Inflammatory macrophage treated with lipopolysaccharide for 1 hour (primary cell): ENCODE data around the gene FHAD1.
"Not testable (repeated sequence)": the region's sequence is repeated elsewhere in the genome, so short reads cannot be mapped to it uniquely, and the experiment has no call there.

ENCODE experiments used
- DNase-seq, 2 donors: peaks; one replicate each; pipeline ENCODE4 v3.0.0-alpha.2; 2020 to 2022

FHAD1 gene

GRCh38 chr1:15380601-15381508 is 133.8 kb downstream of the FHAD1 start:
- no peak for DNase-seq

- no peak for DNase-seq
These were observed 134.8 kb downstream of the FHAD1 start for GRCh38 chr1:15381805-15382204.

DNA sequence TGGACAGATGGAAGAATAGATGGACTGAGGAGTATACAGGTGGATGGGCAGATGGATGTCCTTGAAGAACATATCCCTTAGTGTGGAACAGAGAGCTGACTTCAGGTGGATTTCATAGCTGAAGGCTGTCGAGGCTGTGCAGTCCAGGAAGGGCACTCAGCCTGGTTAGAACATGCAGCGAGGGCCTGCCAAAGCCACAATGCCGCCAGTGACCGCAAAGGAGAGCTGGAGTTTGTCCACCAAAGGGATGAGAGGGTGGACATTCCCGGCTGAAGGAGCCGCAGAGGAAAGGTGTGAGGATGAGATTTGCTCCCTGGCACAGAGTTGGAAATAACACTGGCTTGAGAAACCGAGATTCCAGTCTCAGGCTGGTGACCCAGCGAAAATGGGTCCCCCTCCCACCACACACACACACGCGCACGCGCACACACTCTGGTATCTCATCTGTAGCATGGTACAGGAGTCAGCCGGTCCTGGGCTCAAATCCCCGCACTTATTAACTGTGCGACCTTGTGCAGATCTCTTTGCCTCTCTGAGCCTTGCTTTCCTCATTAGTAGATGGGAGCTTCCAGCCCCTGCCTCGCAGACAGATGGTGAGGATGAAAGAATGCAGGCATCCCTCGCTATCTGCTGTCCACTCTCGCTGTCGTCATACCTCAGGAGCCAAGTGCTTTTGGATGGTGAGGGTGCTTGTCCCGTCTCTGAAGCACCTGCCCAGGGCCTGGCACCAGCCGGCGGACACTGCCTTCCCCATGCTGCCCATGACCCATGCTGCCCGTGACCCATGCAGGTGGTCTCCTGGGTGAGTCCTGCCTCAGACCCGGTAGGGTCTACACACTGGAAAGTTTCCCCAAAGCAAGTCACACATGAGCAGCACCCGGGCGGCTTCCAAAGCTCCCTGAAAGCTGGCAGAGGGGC is 135.8 kb downstream of the FHAD1 start:
- no peak for DNase-seq

- DNase-seq: no peak
These were observed 136.8 kb downstream of the FHAD1 start for GRCh38 chr1:15383810-15384209.

- DNase-seq: peak; percentile 25 to 34
These were observed 137.4 kb downstream of the FHAD1 start for GRCh38 chr1:15384301-15384901.

- DNase-seq: no peak
These were observed 138.4 kb downstream of the FHAD1 start for GRCh38 chr1:15385420-15385819.

DNA sequence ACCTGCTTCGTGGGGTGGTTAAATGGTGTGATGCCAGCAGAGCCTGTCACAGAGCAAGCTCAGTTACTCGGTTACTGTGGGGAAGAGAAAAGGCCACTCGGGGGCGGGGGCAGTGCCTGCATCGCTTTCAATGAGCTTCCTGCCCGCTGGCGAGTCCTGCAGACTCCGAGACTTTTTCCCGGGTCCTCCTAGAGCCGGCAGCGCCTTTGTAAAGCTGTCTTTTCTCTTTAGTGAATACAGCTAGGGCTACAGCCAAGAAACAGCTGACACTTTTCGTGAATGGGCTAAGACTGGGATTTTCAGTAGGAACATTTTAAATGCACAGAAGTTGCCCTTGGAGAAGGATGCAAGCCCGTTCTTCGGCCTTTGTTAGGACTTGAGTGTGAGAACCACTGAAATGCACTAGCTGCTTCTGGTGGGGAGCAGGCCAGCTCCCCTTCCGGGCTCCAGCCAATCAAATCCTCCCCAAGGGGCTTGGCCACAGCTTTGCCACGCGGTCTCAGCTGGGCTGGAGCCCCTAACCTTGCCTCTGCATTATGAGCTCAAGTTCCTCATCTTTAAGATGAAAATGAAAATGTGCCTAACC is 139.2 kb downstream of the FHAD1 start:
- DNase-seq: peak in 1 of 2 donors; percentile 27

- no peak for DNase-seq
These were observed 141.3 kb downstream of the FHAD1 start for GRCh38 chr1:15388201-15388880.

GRCh38 chr1:15389828-15390227 is 142.8 kb downstream of the FHAD1 start:
- DNase-seq: not testable (repeated sequence)

- DNase-seq: no peak
These were observed 143.6 kb downstream of the FHAD1 start for GRCh38 chr1:15390667-15391066.

- no peak for DNase-seq
These were observed 144.3 kb downstream of the FHAD1 start for GRCh38 chr1:15391366-15391765.

DNA sequence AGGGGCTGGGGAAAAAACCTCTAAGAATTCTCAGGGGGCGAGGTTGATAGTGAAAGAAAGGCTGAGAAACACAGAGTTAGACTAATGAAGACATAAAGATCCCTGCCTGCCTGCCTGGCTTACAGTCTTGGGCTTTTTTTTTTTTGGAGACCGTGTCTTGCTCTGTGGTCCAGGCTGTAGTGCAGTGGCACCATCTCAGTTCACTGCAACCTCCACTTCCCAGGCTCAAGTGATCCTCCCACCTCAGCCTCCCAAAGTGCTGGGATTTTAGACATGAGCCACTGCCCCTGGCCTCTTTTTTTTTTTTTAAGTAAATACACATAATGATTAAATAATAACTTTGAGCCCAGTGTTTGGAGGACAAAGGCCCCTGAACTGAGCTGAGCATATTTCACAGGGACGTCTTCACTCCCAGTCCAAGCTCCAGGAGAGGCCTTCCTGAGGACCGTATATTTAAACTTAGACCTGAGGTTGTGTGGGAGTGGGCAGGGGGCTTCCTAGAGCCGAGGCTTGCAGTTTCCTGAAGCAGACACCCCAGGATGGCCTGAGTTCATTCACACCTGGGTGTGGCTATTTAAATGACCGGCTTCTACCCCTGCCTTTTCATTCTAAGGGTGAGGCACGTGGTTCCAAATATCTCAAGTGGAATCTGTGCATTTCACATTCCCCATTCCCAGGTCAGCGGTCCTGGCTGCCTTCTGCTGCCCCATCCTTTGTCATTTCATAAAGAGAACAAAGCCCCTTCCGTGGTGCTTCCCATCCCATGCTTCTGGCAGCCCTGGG is 146.6 kb downstream of the FHAD1 start:
- no peak for DNase-seq

- no peak for DNase-seq
These were observed 147.3 kb downstream of the FHAD1 start for GRCh38 chr1:15394258-15394690.

GRCh38 chr1:15397236-15397635 is 150.2 kb downstream of the FHAD1 start:
- DNase-seq: peak in 1 of 2 donors; percentile 86

GRCh38 chr1:15399710-15400109 is 152.7 kb downstream of the FHAD1 start:
- no peak for DNase-seq

DNA sequence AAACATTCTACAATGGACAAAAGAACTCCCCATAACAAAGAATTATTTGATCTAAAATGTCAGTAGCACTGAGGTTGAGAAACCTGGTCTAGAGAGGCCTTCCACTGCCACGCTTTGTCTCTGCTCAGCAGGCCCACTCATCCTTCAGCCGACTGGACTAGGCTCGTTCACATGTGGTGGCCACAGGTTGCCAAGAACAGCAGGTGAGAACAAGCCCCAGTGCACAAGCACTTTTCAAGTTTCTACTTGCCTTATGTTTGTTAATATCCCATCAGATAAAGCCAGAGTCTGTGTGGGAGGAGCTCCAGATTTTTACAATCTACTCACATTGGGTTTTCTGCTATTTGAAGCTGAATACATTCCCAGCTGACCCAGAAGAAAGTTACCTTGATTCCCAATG is 153.6 kb downstream of the FHAD1 start:
- DNase-seq: no peak

GRCh38 chr1:15401391-15402055 is 154.5 kb downstream of the FHAD1 start:
- DNase-seq: no peak

DNA sequence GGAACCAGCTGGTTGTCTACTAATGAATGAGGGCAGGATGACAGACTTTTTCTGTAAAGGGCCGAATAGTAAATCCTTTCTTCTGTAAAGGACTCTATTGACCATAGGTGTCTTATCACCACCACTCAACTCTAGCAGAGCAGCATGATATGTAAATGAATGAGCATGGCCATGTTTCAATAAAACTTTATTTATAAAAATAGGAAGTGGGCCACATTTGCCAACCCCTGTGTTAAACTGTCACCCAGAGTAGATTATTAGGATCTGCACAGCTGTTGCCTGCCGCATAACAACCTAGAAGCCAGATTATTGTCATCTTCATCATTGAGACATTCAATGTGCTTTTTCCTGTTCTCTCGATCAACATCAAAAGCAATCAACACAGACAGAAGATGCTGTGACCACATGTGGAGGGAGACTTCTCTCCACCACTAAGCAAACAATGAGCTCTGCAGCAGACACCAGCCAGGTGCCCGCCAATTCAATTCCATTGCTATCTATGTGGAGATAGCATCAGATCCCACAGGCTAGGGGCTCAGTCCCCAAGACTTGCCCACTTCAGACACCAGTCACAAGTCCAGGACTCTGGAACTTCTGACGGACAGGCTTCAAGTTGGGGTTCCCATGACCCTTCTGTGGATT is 155.9 kb downstream of the FHAD1 start:
- no peak for DNase-seq

DNA sequence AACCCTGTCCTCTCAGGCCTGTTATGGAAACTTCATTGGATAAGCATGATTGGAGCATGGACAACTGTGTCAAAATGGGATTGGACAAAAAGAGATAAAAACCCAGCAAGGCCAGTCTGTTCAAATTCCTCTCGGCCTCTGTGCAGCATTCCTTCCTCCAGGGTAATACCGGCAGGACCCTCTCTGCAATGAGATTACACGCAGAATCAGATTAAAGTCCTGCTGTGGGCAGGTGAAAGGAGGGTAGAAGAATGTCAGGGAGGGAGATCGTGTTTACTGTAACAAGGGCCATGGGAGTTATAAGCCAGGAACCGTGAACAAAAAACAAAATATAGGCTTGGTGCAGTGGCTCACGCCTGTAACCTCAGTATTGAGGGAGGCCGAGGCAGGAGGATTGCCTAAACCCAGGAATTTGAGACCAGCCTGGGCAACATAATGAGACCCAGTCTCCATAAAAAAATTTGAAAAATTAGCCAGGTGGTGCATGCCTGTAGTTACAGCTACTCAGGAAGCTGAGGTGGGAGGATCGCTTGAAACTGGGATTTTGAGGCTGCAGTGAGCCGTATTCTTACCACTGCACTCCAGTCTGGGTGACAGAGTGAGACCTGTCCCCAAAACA is 157.0 kb downstream of the FHAD1 start:
- no peak for DNase-seq
